H9 (cell line): ENCODE measurements around the gene IPO11. TPM values are rescaled to one million over a fixed set of nuclear protein-coding genes. Genes with fewer than 3 reads are reported as not detected.

Experiments used
- DNase-seq: peaks from one replicate; pipeline ENCODE4 v3.0.0-alpha.2; 2017
- H2AFZ ChIP-seq: one replicate; pipeline ENCODE4 v1.6.1; 2013; ENCODE audit warnings: mild to moderate bottlenecking, low read length, control low read depth, moderate library complexity
- H2AK5ac ChIP-seq: 2 replicates; pipeline ENCODE4 v1.6.1; 2013; ENCODE audit warnings: low read length, control low read depth, mixed read lengths; ENCODE audit not compliant: insufficient read length
- H2BK120ac ChIP-seq: one replicate; pipeline ENCODE4 v1.6.1; 2013; ENCODE audit warnings: low read depth, mild to moderate bottlenecking, low read length, control low read depth, inconsistent platforms; ENCODE audit not compliant: poor library complexity, severe bottlenecking
- H2BK12ac ChIP-seq: 2 replicates; pipeline ENCODE4 v1.6.1; 2013; ENCODE audit warnings: low read length, control low read depth, mixed read lengths, low read depth; ENCODE audit not compliant: insufficient read length
- H2BK15ac ChIP-seq: 2 replicates; pipeline ENCODE4 v1.6.1; 2013; ENCODE audit warnings: low read depth, low read length, control low read depth
- H2BK20ac ChIP-seq: one replicate; pipeline ENCODE4 v1.6.1; 2013; ENCODE audit warnings: low read depth, mild to moderate bottlenecking, low read length, control low read depth, inconsistent platforms; ENCODE audit not compliant: poor library complexity, severe bottlenecking
- H2BK5ac ChIP-seq: 2 replicates; pipeline ENCODE4 v1.6.1; 2013; ENCODE audit warnings: low read length, control low read depth, mixed read lengths; ENCODE audit not compliant: insufficient read length
- H3K14ac ChIP-seq: 2 replicates; pipeline ENCODE4 v1.6.1; 2013; ENCODE audit warnings: low read length, control low read depth; ENCODE audit not compliant: insufficient read depth
- H3K18ac ChIP-seq: 2 replicates; pipeline ENCODE4 v1.6.1; 2013; ENCODE audit warnings: low read depth, mild to moderate bottlenecking, mixed read lengths, low read length, control low read depth; ENCODE audit not compliant: insufficient read length
- H3K23ac ChIP-seq: 2 replicates; pipeline ENCODE4 v1.6.1; 2013; ENCODE audit warnings: low read length, control low read depth, mixed read lengths, low read depth; ENCODE audit not compliant: insufficient read length
- H3K23me2 ChIP-seq: 2 replicates; pipeline ENCODE4 v1.6.1; 2013; ENCODE audit warnings: low read depth, mild to moderate bottlenecking, mixed read lengths, low read length, control low read depth; ENCODE audit not compliant: insufficient read length, poor library complexity, severe bottlenecking
- H3K27ac ChIP-seq: 2 replicates; pipeline ENCODE4 v1.5.1; 2013; ENCODE audit warnings: low read length, control low read depth, mixed read lengths, low read depth; ENCODE audit not compliant: insufficient read length
- H3K27me3 ChIP-seq: 2 replicates; pipeline ENCODE4 v1.6.1; 2013; ENCODE audit warnings: low read length, control low read depth, inconsistent platforms; ENCODE audit not compliant: insufficient read depth
- H3K4ac ChIP-seq: 2 replicates; pipeline ENCODE4 v1.6.1; 2013; ENCODE audit warnings: low read depth, mild to moderate bottlenecking, control low read depth, inconsistent platforms, low read length, moderate library complexity
- H3K4me1 ChIP-seq: 2 replicates; pipeline ENCODE4 v1.6.1; 2013; ENCODE audit warnings: low read length, control low read depth, inconsistent platforms; ENCODE audit not compliant: insufficient read depth
- H3K4me2 ChIP-seq: 2 replicates; pipeline ENCODE4 v1.6.1; 2013; ENCODE audit warnings: low read length, control low read depth, mixed read lengths; ENCODE audit not compliant: insufficient read length, insufficient read depth
- H3K56ac ChIP-seq: 2 replicates; pipeline ENCODE4 v1.6.1; 2013; ENCODE audit warnings: low read depth, mild to moderate bottlenecking, mixed read lengths, low read length, control low read depth; ENCODE audit not compliant: insufficient read length
- H3K79me1 ChIP-seq: 2 replicates; pipeline ENCODE4 v1.6.1; 2013; ENCODE audit warnings: low read depth, mild to moderate bottlenecking, moderate library complexity, low read length, control low read depth, inconsistent platforms; ENCODE audit not compliant: insufficient read depth, poor library complexity, severe bottlenecking
- H3K79me2 ChIP-seq: 2 replicates; pipeline ENCODE4 v1.6.1; 2013; ENCODE audit warnings: low read length, control low read depth, inconsistent platforms; ENCODE audit not compliant: insufficient read depth
- H3K9ac ChIP-seq: 2 replicates; pipeline ENCODE4 v1.6.1; 2013; ENCODE audit warnings: low read length, control low read depth, mixed read lengths; ENCODE audit not compliant: insufficient read length; ENCODE audit errors: extremely low read depth
- H3K9me3 ChIP-seq: one replicate; pipeline ENCODE4 v1.6.1; 2013; ENCODE audit warnings: low read depth, low read length, inconsistent platforms; ENCODE audit not compliant: control insufficient read depth
- H3T11ph ChIP-seq: one replicate; pipeline ENCODE4 v1.6.1; 2013; ENCODE audit warnings: mild to moderate bottlenecking, low read length, control low read depth, inconsistent platforms
- H4K20me1 ChIP-seq: one replicate; pipeline ENCODE4 v1.6.1; 2013; ENCODE audit not compliant: control insufficient read depth, insufficient read length, insufficient read depth
- H4K5ac ChIP-seq: 2 replicates; pipeline ENCODE4 v1.6.1; 2013; ENCODE audit warnings: low read depth, mild to moderate bottlenecking, mixed read lengths, low read length, control low read depth; ENCODE audit not compliant: insufficient read length
- H4K8ac ChIP-seq: replicated peaks from 2 replicates; pipeline ENCODE4 v1.6.1; 2013; ENCODE audit warnings: low read length, control low read depth, mixed read lengths, low read depth; ENCODE audit not compliant: insufficient read length
- H4K91ac ChIP-seq: 2 replicates; pipeline ENCODE4 v1.6.1; 2013; ENCODE audit warnings: low read depth, mild to moderate bottlenecking, moderate library complexity, mixed read lengths, low read length, control low read depth; ENCODE audit not compliant: insufficient read length
- H3K27ac Mint-ChIP-seq, 3 experiments: 2 replicates in 2 of 3; 3 replicates in 1 of 3; pipeline ENCODE4 v1.8.0; 2020 to 2021; ENCODE audit warnings: mixed read lengths in 3 of 3, mild to moderate bottlenecking in 1 of 3, moderate library complexity in 1 of 3
- H3K27me3 Mint-ChIP-seq: 2 replicates; pipeline ENCODE4 v1.8.0; 2021; ENCODE audit warnings: low read depth, mild to moderate bottlenecking, moderate library complexity, mixed read lengths
- H3K36me3 Mint-ChIP-seq, 3 experiments: 2 replicates in 2 of 3; 3 replicates in 1 of 3; pipeline ENCODE4 v1.8.0; 2020 to 2021; ENCODE audit warnings: low read depth in 3 of 3, mixed read lengths in 3 of 3; ENCODE audit not compliant: insufficient read depth in 1 of 3
- H3K4me1 Mint-ChIP-seq, 2 experiments: 2 replicates each; pipeline ENCODE4 v1.8.0; 2020; ENCODE audit warnings: mixed read lengths in 2 of 2
- H3K4me3 Mint-ChIP-seq, 2 experiments: 2 replicates in 1 of 2; 3 replicates in 1 of 2; pipeline ENCODE4 v1.8.0; 2020 to 2021; ENCODE audit warnings: mild to moderate bottlenecking in 2 of 2, mixed read lengths in 2 of 2, moderate library complexity in 1 of 2
- H3K9me3 Mint-ChIP-seq, 2 experiments: 2 replicates in 1 of 2; 3 replicates in 1 of 2; pipeline ENCODE4 v1.8.0; 2020; ENCODE audit warnings: mild to moderate bottlenecking in 2 of 2, mixed read lengths in 2 of 2, moderate library complexity in 1 of 2
- WGBS: extraction: QIAGEN DNeasy Blood & Tissue Kit; methylation state at CpG from one replicate; pipeline ENCODE4 v1.1.7; 2013; ENCODE audit warnings: missing lambda C conversion rate, low lambda C conversion rate, mixed read lengths; ENCODE audit not compliant: insufficient read length; ENCODE audit errors: extremely low coverage; 5-methylcytosine and 5-hydroxymethylcytosine counted together
- total RNA-seq: library from RNA; stranded (reverse); gene quantifications from 2 replicates; pipeline ENCODE4 v1.2.1, GENCODE V29; 2021
- TF ChIP-seq, protein P1 (sequence below): fragments of 200-600 bp; sonication (generic); conservative IDR thresholded peaks from 3 replicates; pipeline ENCODE4 v1.8.0; 2021; ENCODE audit warnings: antibody characterized with exemption, mild to moderate bottlenecking

Gene IPO11
- total RNA-seq, 1 experiment from 2014 or later: 63.0 TPM

DNA sequence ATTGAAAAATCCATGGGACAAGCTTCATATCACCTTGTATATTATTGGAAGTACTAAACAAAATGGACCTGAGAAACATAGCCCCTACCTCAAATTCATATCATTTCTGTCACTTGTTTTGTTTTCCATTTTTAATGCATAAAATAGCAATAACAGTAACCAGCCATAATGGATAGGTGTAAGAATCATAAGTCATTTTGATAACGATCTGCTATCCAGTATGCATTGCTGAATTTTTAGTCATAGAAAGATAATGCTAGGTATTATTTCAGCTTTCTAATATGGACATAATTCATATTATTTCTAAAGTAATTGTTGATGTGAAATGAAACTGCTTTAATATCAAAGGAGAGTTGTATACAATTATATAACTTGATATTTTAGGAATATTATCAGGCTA is 164.9 kb downstream of the IPO11 start:
- H3K27ac Mint-ChIP-seq: no peak overlapping the region
- no peak for DNase-seq
- WGBS: no CpG with 5 or more reads among the region's 1 CpG
- Histone ChIP-seq H2BK20ac (no peak overlapping the region), H4K20me1 (no peaks in the 10 kb centered on the region), H4K8ac (no peak overlapping the region), H3K23me2 (no peaks in the 10 kb centered on the region), H2BK120ac (no peak overlapping the region), H3K9me3 (no peaks in the 10 kb centered on the region), H2BK5ac (no peak overlapping the region), H2BK15ac (no peak overlapping the region), H3K27me3 (no peaks in the 10 kb centered on the region), H3K56ac (no peak overlapping the region), H4K91ac (no peak overlapping the region), H3T11ph (no peak overlapping the region), H3K18ac (no peak overlapping the region), H2AK5ac (no peak overlapping the region), H4K5ac (no peak overlapping the region), H3K14ac (no peak overlapping the region), H3K4me1 (no peaks in the 10 kb centered on the region), H2AFZ (no peak overlapping the region), H3K9ac (no peak overlapping the region), H3K4me2 (no peak overlapping the region), H2BK12ac (no peak overlapping the region), H3K79me1 (no peaks in the 10 kb centered on the region), H3K27ac (no peak overlapping the region), H3K4ac (no peak overlapping the region), H3K79me2 (no peaks in the 10 kb centered on the region), H3K23ac (no peak overlapping the region)
- peaks cover 2 to 8% of the 10 kb centered on the region in 2 experiments; a peak in 3 of 4 replicates for H3K4me1 Mint-ChIP-seq
- H3K4me3 Mint-ChIP-seq: no peak overlapping the region
- H3K9me3 Mint-ChIP-seq: no peaks in the 10 kb centered on the region
- TF ChIP-seq, protein P1, sequence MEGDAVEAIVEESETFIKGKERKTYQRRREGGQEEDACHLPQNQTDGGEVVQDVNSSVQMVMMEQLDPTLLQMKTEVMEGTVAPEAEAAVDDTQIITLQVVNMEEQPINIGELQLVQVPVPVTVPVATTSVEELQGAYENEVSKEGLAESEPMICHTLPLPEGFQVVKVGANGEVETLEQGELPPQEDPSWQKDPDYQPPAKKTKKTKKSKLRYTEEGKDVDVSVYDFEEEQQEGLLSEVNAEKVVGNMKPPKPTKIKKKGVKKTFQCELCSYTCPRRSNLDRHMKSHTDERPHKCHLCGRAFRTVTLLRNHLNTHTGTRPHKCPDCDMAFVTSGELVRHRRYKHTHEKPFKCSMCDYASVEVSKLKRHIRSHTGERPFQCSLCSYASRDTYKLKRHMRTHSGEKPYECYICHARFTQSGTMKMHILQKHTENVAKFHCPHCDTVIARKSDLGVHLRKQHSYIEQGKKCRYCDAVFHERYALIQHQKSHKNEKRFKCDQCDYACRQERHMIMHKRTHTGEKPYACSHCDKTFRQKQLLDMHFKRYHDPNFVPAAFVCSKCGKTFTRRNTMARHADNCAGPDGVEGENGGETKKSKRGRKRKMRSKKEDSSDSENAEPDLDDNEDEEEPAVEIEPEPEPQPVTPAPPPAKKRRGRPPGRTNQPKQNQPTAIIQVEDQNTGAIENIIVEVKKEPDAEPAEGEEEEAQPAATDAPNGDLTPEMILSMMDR: no peak
- no peaks in the 10 kb centered on the region; a peak in 1 of 7 replicates for H3K36me3 Mint-ChIP-seq
- no peaks in the 10 kb centered on the region for H3K27me3 Mint-ChIP-seq
